ENCODE measurements around the gene SPOCK1. TPM values are rescaled to one million over a fixed set of nuclear protein-coding genes. Genes with fewer than 3 reads are reported as not detected.

Gene SPOCK1
- total RNA-seq, 1 experiment from 2014 or later = 4.0 TPM

GRCh38 chr5:137381555-137381954 lies 117.6 kb downstream of the SPOCK1 start:
- H3K27ac ChIP-seq (ENCODE audit: low read depth, low read length, poor library complexity, severe bottlenecking) = no peak overlapping the region
- no peaks in the 10 kb centered on the region for H3K36me3 ChIP-seq (ENCODE audit: insufficient read depth, low read length, poor library complexity, severe bottlenecking)
- no peak overlapping the region for H3K4me3 ChIP-seq (ENCODE audit: low read depth, low read length, poor library complexity, severe bottlenecking)
- H3K4me1 ChIP-seq (ENCODE audit: insufficient read depth, low read length, poor library complexity, severe bottlenecking) = no peaks in the 10 kb centered on the region
- no peak for DNase-seq (ENCODE audit: low spot score)
- H3K27me3 ChIP-seq (replicated peaks; ENCODE audit: insufficient read depth, low read depth, low read length, poor library complexity) = peaks cover 11% of the 10 kb centered on the region
- ChIA-PET CTCF (no interaction called here), POLR2A (ENCODE audit: low non-redundant PET) (no interaction called here)
- no peaks in the 10 kb centered on the region for H3K9me3 ChIP-seq (ENCODE audit: low read depth, low read length, poor library complexity, severe bottlenecking)
- TF ChIP-seq CTCF (conservative IDR thresholded peaks at IDR 0.05; ENCODE audit: low read depth, low read length) = no peak
- TF ChIP-seq EZH2 (IDR thresholded peaks at IDR 0.05; ENCODE audit: borderline replicate concordance, low read depth, low read length, poor library complexity, severe bottlenecking) = no peak
- intact Hi-C loops (cut with micrococcal nuclease; ENCODE audit: unreplicated experiment) = no loop called here
- no TSS peak for BruUV-seq (replicated peaks)

GRCh38 chr5:137379555-137380286 lies 119.4 kb downstream of the SPOCK1 start:
- CTCF ChIA-PET = no interaction called here
- Histone ChIP-seq H3K4me3 (ENCODE audit: low read depth, low read length, poor library complexity, severe bottlenecking) (no peak overlapping the region), H3K27ac (ENCODE audit: low read depth, low read length, poor library complexity, severe bottlenecking) (no peak overlapping the region), H3K9me3 (ENCODE audit: low read depth, low read length, poor library complexity, severe bottlenecking) (no peaks in the 10 kb centered on the region), H3K36me3 (ENCODE audit: insufficient read depth, low read length, poor library complexity, severe bottlenecking) (no peaks in the 10 kb centered on the region), H3K4me1 (ENCODE audit: insufficient read depth, low read length, poor library complexity, severe bottlenecking) (no peaks in the 10 kb centered on the region), H3K27me3 (replicated peaks; ENCODE audit: insufficient read depth, low read depth, low read length, poor library complexity) (no peaks in the 10 kb centered on the region)
- intact Hi-C loops (cut with micrococcal nuclease; ENCODE audit: unreplicated experiment) = no loop called here
- POLR2A ChIA-PET (ENCODE audit: low non-redundant PET) = no interaction called here
- TF ChIP-seq CTCF (conservative IDR thresholded peaks at IDR 0.05; ENCODE audit: low read depth, low read length) (no peak), EZH2 (IDR thresholded peaks at IDR 0.05; ENCODE audit: borderline replicate concordance, low read depth, low read length, poor library complexity, severe bottlenecking) (no peak)
- no TSS peak for BruUV-seq (replicated peaks)
- DNase-seq (ENCODE audit: low spot score) = no peak

- intact Hi-C loops (cut with micrococcal nuclease; ENCODE audit: unreplicated experiment) = no loop called here
- Histone ChIP-seq H3K9me3 (ENCODE audit: low read depth, low read length, poor library complexity, severe bottlenecking) (no peaks in the 10 kb centered on the region), H3K36me3 (ENCODE audit: insufficient read depth, low read length, poor library complexity, severe bottlenecking) (no peaks in the 10 kb centered on the region), H3K4me3 (ENCODE audit: low read depth, low read length, poor library complexity, severe bottlenecking) (no peak overlapping the region), H3K4me1 (ENCODE audit: insufficient read depth, low read length, poor library complexity, severe bottlenecking) (peaks cover 6% of the 10 kb centered on the region), H3K27ac (ENCODE audit: low read depth, low read length, poor library complexity, severe bottlenecking) (no peak overlapping the region), H3K27me3 (replicated peaks; ENCODE audit: insufficient read depth, low read depth, low read length, poor library complexity) (no peaks in the 10 kb centered on the region)
- BruUV-seq (replicated peaks) = no TSS peak
- DNase-seq (ENCODE audit: low spot score) = no peak
- ChIA-PET CTCF (interaction anchor here (0.6 kb wide), 1 partner anchor 55 kb away, joined by 3 read pairs; no protein-coding TSS in a partner anchor), POLR2A (ENCODE audit: low non-redundant PET) (no interaction called here)
- TF ChIP-seq CTCF (conservative IDR thresholded peaks at IDR 0.05; ENCODE audit: low read depth, low read length) = no peak
- TF ChIP-seq EZH2 (IDR thresholded peaks at IDR 0.05; ENCODE audit: borderline replicate concordance, low read depth, low read length, poor library complexity, severe bottlenecking) = no peak
Measured at GRCh38 chr5:137375741-137376526, 123.2 kb downstream of the SPOCK1 start.

All from A673 (cell line).